Amniotic stem cell (primary cell): ENCODE measurements around the gene GABRG3.

Experiments used
- DNase-seq: peaks from one replicate; lab custom pipeline; 2025; lab: John Stamatoyannopoulos, UW

GABRG3 gene

GRCh38 chr15:27064080-27064479 is 93.1 kb downstream of the GABRG3 start:
- DNase-seq, result no peak

GRCh38 chr15:27065151-27065550 is 94.2 kb downstream of the GABRG3 start:
- DNase-seq, result no peak

- no peak for DNase-seq
Measured at GRCh38 chr15:27065785-27066184, 94.8 kb downstream of the GABRG3 start.

- DNase-seq, result no peak
Measured at GRCh38 chr15:27066446-27066845, 95.5 kb downstream of the GABRG3 start.

GRCh38 chr15:27067175-27067574 is 96.2 kb downstream of the GABRG3 start:
- no peak for DNase-seq

GRCh38 chr15:27070841-27071240 is 99.9 kb downstream of the GABRG3 start:
- no peak for DNase-seq

- no peak for DNase-seq
Measured at GRCh38 chr15:27074179-27074578, 103.2 kb downstream of the GABRG3 start.

GRCh38 chr15:27077790-27078189 is 106.8 kb downstream of the GABRG3 start:
- no peak for DNase-seq

- DNase-seq, result no peak
Measured at GRCh38 chr15:27081676-27082418, 110.9 kb downstream of the GABRG3 start.

- no peak for DNase-seq
Measured at GRCh38 chr15:27082526-27082925, 111.5 kb downstream of the GABRG3 start.

GRCh38 chr15:27084844-27085243 is 113.9 kb downstream of the GABRG3 start:
- no peak for DNase-seq

- DNase-seq, result no peak
Measured at GRCh38 chr15:27086149-27086548, 115.2 kb downstream of the GABRG3 start.

- DNase-seq, result no peak
Measured at GRCh38 chr15:27086805-27087204, 115.8 kb downstream of the GABRG3 start.

GRCh38 chr15:27087651-27088583 is 116.9 kb downstream of the GABRG3 start:
- DNase-seq, result no peak

- DNase-seq, result no peak
Measured at GRCh38 chr15:27088584-27089232, 117.7 kb downstream of the GABRG3 start.

- DNase-seq, result no peak
Measured at GRCh38 chr15:27089233-27089586, 118.2 kb downstream of the GABRG3 start.

GRCh38 chr15:27089676-27090075 is 118.7 kb downstream of the GABRG3 start:
- no peak for DNase-seq

GRCh38 chr15:27091270-27091940 is 120.4 kb downstream of the GABRG3 start:
- DNase-seq, result no peak

- no peak for DNase-seq
Measured at GRCh38 chr15:27092390-27092789, 121.4 kb downstream of the GABRG3 start.

- DNase-seq, result no peak
Measured at GRCh38 chr15:27094235-27094634, 123.3 kb downstream of the GABRG3 start.

- no peak for DNase-seq
Measured at GRCh38 chr15:27095886-27096624, 125.1 kb downstream of the GABRG3 start.
